ENCODE data around the gene POLN.

The POLN gene

DNA sequence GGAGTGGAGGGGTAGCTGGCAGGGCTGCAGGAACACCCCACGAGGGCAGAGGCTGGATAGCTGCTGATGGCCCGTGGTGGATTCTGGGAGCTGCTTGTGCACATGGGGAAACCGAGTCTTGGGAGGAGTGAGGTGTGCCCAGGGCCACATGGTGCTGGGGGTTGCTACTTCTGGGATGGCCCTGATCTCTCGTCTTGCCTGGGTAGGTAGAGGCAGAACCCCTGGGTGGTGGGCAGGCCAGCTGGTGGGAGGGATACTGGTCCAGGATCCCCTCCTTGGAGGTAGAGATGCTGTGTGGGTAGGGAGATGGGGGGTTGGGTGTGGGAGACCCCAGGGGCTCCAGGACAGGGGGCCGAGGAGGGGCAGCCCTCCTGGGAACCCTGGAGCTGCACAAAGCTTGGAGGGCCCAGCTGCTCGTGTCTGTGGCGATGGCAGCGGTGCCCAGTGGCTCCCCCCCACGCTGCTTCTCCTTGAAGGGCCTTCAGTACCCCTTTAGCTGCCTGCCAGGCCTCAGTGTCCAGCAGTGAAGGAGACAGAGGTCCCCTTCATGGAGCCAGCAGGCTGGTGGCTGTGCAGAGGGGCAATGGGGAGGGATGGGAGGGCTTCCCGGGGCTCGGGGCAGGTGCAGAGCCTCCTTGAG lies 179.6 kb downstream of the POLN start:
- no peak for DNase-seq (ENCODE audit: low read depth in 1 of 2, low spot score in 1 of 2)

DNA sequence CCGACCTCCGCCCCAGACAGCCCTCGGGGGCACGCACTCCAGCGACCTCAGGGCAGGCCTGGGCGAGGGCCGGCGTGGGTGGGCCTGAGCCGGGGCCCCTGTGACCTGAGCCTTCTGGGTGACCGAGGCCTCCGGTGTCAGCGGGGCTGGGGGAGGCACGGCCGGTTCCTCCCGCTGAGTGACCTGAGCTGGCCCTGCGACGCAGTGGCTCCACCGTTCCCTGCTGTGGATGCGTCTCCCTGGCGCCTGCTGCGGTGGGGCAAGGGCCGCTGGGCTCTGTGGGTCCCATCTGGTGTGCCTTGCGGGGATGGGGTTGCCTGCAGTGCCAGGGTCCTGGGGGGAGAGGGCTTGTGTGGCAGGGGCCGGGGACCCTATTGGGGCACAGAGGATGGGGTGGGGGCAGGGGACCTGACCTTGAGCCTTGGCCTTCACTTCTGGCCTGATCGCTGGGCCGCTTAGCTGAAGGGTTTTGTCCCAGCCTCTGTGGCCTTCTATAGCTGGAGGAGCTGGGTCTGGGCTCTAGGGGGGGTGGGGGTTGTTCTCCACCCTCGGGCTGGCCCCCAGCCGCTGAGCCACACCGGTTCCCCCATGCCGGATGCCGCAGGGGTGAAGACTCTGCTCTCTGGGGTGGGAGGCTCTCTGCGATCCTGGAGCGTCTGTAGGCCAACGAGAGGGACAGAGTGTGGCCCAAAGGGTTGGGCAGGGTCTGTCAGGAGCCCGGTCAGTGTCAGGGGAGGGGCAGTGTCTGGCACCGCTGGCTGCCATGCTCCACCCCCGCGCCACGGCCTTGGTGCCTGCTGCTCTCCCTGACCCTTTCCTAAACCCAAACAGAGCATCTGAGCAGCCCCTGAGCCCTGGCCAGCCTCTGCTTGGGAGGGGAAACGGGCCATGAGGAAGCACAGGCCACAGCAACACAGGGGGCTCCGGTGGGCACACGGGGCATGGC lies 180.5 kb downstream of the POLN start:
- no peak for DNase-seq (ENCODE audit: low read depth in 1 of 2, low spot score in 1 of 2)

DNA sequence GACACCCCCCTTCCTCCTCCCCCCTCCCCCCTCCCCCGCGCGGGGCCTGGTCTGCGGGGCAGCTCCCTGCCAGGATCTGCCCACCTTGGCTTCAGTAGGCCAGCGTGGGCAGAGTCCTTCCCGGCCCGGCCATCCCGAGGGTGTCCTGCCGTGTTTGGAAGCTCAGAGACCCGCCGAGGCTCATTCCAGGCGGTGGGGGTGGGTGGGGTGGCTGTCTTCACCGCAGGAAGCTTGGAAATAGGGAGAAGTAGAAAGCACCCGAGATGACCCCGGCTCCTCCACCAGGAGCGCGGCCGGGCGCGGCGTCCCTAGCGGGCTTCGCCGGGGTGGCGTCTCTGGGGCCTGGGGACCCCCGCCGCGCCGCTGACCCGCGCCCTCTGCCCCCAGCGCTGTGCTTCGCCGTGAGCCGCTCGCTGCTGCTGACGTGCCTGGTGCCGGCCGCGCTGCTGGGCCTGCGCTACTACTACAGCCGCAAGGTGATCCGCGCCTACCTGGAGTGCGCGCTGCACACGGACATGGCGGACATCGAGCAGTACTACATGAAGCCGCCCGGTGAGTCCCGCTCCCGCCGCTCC lies 181.2 kb downstream of the POLN start:
- no peak for DNase-seq (ENCODE audit: low read depth in 1 of 2, low spot score in 1 of 2)

GRCh38 chr4:2059726-2060602 lies 182.0 kb downstream of the POLN start:
- DNase-seq (ENCODE audit: low read depth in 1 of 2, low spot score in 1 of 2): no peak

DNA sequence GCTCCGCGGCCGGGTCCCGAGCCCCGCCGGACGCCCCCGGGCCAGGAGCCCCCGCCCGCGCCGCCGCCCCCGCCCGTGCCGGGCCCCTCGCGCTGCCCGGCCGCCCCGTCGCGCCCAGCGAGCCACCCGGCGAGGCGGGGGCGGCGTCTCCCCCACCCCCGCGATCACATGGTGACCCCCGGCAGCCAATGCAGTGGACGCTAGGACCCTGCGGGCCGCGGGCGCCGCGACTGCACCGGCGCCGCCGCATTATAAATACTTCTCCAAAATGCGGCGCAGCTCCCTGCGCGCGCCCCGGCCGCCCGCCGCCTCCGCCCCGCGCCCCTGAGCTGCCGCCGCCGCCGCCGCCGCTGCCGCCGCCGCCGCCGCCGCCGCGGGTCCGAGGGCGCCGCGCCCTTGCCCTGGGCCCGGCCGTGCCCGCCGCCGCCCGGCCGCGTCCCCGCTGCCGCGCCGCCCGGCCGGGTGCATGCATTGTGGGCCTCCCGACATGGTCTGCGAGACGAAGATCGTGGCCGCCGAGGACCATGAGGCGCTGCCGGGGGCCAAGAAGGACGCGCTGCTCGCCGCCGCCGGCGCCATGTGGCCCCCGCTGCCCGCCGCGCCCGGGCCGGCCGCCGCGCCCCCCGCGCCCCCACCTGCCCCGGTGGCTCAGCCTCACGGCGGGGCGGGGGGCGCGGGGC lies 182.7 kb downstream of the POLN start, which contains the start of gene NAT8L:
Gene NAT8L, plus strand, starts transcription at position 282 of the 680 bp plus-strand sequence. Its CDS starts 185 bp downstream, at position 467.
- DNase-seq (ENCODE audit: low read depth in 1 of 2, low spot score in 1 of 2): no peak

GRCh38 chr4:2058264-2059045 lies 183.5 kb downstream of the POLN start:
- DNase-seq (ENCODE audit: low read depth in 1 of 2, low spot score in 1 of 2): no peak

- no peak for DNase-seq (ENCODE audit: low read depth in 1 of 2, low spot score in 1 of 2)
Measured at GRCh38 chr4:2057382-2058065, 184.4 kb downstream of the POLN start.

GRCh38 chr4:2054217-2054616 lies 187.7 kb downstream of the POLN start:
- DNase-seq (ENCODE audit: low read depth in 1 of 2, low spot score in 1 of 2): no peak

DNA sequence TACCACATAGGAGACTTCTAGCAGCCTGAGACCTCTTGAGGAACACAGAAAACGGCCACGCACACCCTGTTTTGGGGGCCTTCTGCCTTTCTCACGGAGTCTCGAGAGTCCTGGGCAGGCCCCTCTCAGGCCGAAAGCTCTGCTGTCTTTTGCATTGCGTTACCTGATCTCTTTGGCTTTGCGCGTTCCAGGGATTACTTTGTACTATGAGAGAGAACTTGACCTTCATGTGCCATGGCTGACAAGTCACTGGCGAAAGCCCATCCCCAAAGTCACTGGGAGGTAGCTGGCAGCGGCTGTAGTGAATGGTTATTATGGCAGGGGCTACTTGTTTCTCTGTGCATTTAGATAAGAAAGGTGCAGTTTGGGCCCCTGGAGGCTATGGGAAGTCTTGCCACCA lies 190.8 kb downstream of the POLN start:
- DNase-seq (ENCODE audit: low read depth in 1 of 2, low spot score in 1 of 2): no peak

DNA sequence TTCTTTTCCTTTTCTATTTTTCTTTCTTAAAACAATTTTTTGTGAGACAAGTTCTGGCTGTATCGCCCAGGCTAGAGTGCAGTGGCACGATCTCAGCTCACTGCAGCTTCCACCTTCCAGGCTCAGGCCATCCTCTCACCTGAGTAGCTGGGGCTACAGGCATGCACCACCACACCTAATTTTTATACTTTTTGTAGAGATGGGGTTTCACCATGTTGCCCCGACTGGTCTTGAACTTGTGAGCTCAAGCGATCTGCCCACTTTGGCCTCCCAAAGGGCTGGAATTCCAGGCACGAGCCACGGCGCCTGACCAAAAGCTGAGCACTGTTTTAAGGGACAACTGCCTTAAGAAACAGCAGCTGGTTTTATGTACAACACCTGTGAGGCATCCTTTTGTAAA lies 192.1 kb downstream of the POLN start:
- DNase-seq (ENCODE audit: low read depth in 1 of 2, low spot score in 1 of 2): no peak

DNA sequence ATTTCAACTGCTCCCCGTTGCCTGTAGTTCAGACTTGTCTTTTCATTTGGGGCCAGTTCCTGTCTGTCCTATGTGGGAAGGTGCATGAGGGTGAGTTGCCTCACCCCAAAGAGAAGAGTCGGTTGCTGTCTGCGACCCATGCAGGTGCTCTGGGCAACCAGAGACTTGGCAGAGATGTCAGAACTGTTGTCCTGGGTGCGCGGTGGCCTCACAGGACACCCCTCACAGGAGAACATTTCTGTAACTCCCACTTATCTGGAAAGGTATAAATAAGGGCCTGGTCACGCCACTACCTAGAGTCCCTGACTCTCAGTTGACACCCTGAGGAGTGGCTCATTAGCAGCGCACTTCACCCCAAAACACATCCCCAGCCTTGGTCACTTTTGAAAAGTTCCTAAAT lies 192.5 kb downstream of the POLN start:
- no peak for DNase-seq (ENCODE audit: low read depth in 1 of 2, low spot score in 1 of 2)

DNA sequence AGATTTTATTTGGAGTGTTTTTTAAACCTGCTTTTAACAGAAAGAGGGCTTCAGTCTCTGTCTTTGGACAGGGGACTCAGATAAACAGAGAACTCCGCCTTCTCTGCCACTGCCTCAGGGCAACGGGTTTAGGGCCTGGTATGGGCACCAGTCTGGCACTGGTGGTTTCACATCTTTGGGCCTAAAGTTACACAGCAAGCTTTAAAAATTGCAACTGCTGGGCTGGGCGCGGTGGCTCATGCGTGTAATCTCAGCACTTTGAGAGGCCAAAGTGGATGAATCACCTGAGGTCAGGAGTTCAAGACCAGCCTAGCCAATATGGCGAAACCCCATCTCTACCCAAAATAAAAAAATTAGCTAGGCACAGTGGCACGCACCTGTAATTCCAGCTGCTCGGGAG lies 193.1 kb downstream of the POLN start:
- no peak for DNase-seq (ENCODE audit: low read depth in 1 of 2, low spot score in 1 of 2)

DNA sequence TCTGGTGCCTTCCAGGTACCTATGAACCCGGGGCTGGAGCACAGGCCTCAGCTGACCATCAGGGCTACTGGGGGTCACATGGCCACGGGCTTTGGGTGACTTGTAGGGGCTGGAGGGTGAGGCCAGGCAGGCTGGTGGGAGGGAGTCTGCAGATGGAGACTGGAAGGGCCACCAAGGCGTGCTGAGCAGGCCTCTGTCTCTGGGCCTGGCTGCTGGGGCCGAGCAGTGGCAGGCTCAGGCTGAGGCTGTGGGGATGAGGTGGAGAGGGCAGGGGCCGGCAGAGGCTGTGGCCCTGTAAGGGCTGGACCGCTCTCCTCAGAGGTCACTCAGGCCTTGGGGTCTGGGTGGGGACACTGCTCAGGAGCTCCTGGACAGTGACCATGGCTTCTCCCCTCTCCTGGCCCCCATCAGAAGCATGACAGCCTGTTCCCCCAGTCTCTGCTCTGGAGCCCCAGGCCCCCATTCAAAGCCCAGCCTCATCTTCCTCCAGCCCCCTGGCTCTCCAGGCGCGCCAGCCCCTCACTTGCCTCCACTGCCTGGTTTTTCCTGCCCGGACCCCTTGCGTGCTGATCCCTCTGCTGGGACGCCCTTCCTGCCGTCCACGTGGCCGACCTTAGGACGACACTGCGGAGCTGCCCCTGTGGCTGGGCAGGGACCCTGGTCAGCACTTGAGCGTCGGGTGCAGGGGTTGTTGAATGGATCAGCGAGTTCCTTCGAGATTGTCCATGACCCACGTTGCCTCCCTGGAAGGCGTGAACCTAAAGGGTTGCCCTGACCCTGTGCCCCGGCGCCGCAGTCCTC lies 193.9 kb downstream of the POLN start:
- DNase-seq (ENCODE audit: low read depth in 1 of 2, low spot score in 1 of 2): no peak

GRCh38 chr4:2047031-2047660 lies 194.8 kb downstream of the POLN start:
- no peak for DNase-seq (ENCODE audit: low read depth in 1 of 2, low spot score in 1 of 2)

DNA sequence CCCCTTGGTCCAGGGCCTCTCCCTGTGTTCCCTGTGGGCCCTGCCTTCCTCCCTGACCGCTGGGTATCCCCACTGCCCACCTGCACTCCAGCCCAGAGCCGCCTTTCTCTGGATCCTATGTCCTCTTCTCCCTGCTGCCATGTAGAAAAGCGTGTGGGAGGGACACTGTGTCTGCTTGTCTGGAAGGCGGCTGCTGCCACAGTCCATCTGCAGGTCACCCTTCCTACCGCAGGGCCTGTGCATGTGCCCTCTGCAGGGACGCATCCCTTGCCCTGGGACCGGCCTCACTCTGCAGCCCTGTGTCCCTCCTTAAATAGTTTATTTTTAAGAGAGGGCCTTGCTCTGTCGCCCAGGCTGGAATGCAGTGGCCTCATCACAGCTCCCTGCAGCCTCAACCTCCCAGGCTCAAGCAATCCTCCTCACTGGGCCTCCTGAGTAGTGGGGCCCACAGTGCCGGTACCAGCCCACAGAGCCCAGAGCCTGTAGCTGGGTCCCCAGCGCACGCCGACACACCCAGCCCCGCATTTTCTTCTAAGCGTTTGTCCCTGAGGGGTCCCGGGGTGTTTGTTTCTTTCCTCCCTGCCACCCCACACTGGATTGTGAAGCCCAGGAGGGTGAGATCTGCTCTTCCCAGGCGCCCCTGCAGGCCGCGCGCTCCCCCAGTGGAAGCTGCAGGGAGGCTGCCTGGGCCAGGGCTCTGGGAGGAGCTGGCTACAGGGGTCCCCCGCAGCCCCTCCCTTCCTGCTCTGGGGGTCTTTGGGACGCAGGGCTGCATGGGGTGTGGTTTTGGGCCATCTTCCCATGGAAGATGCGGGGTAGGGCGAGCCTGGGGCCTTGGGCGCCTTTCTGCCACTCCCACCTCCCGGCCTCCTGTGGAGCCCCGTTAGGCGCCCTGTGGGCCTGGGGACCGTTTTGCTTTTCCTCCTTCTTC lies 195.6 kb downstream of the POLN start:
- no peak for DNase-seq (ENCODE audit: low read depth in 1 of 2, low spot score in 1 of 2)

- no peak for DNase-seq (ENCODE audit: low read depth in 1 of 2, low spot score in 1 of 2)
Measured at GRCh38 chr4:2045518-2045951, 196.4 kb downstream of the POLN start.
